ENCODE data around the gene COL1A2.

Gene COL1A2

DNA sequence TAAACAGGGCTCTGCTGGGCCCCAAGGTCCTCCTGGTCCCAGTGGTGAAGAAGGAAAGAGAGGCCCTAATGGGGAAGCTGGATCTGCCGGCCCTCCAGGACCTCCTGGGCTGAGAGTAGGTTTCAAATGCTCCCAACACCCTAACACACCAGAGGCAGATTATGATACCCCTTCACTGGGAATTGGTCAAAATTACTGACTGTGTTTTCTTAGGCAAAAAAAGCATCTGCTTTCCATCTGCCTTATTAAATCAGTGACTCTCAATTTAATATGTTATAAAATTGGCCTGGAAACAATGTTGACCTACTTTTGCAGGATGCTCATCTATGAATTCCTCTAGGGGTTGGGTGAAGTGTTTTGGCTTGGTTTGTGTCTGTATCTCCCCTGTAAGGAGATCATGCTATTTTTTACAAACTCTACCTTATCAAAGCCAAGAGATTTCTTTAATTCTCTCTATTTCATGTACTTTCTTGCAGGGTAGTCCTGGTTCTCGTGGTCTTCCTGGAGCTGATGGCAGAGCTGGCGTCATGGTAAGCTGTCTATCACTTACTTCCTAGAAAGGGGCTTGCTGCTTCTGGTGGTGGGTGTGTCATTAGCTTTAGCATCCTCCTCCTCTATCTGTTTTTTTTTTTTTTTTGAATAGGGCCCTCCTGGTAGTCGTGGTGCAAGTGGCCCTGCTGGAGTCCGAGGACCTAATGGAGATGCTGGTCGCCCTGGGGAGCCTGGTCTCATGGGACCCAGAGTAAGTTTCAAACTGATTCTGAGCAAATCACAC, 15.9 kb downstream of the COL1A2 start:
- no peak for DNase-seq (ENCODE audit: low spot score)

DNA sequence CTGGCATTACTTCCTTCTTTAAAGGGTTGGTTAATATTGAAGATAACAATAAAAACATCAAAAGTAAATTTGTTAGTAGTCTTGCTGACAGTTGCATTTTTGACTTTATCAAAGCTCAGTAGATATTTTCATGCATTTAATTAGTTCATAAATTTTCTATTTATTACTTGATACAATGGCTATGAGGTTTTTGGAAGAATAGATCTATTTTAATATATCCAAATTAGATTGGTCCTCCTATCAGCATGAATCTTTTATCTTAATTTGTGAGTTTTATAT, 16.4 kb downstream of the COL1A2 start:
- no peak for DNase-seq (ENCODE audit: low spot score)

DNA sequence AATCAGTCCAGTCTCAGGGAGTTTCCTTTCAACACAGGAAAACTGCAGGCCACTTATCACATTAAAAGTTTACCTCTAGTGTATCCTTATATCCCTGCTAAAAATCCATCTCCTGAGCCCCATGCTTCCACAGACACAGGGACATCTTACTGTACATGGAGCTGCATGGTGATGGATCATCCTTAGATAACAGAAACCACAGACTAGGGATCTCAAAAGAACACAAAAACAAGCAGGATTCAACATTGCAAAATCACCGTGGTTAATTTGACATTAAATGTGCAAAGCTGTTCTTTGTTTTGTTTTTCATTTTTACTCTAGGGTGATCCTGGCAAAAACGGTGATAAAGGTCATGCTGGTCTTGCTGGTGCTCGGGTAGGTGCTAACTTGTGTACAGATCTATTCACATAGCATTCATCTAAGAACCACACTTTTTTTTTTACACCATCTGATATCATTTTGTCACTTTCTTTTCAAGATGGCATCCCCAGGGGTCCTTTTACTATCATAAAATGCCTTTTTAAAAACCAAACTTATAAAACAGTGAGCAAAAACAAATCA, 18.1 kb downstream of the COL1A2 start:
- no peak for DNase-seq (ENCODE audit: low spot score)

DNA sequence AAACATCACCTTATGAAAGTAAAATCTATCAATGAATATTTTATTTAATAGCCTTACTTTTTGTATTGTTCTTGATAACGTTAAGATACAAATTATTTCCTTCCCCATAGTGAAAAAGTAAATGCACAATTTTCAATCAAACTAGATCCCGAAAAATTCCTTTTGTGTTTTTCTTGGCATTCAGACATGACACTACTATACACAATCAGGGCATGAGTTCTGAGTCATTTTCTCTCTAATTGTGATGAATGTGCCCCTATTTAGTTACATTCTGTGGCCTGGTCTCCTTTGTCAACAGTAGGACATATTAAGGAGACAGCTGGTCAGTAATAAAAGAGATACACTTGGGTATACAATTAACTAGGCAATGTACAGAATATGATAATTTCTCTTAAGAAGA, 19.8 kb downstream of the COL1A2 start:
- DNase-seq (ENCODE audit: low spot score) = no peak

DNA sequence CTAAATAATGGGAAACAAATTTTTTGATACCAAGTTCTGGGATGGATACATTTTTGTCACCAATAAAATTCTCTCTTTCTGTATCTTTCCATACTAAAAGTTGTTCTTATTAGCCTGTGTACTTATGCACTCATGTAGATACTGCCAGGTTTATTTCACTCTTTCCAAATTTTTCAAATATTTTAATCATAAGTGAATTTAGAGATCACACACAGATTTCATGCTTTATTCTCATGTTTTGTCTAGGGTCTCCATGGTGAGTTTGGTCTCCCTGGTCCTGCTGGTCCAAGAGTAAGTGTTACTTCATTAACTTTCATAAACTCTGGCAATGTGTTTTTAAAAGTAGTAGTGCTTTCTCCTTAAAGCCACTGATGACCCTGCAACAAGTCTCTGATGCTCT, 20.3 kb downstream of the COL1A2 start:
- no peak for DNase-seq (ENCODE audit: low spot score)

DNA sequence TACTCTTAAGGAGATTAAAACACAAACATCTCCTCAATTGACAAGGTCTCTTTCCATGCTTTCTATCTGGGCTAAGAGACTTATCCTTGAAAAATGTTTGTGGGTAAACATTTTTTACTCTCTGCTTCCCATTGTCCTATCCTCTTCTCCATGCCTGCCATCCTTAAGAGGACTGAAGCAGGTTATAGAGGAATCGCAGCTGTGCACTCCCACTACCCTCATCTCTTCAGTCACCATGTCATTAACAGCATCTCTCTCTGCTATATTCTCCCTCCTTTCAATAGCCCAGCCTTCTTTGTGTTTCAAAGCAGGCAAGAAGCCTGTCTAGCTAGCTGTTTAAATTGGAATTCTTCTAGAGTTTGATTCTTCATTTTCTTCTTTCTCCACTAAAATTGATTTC, 22.6 kb downstream of the COL1A2 start:
- no peak for DNase-seq (ENCODE audit: low spot score)

DNA sequence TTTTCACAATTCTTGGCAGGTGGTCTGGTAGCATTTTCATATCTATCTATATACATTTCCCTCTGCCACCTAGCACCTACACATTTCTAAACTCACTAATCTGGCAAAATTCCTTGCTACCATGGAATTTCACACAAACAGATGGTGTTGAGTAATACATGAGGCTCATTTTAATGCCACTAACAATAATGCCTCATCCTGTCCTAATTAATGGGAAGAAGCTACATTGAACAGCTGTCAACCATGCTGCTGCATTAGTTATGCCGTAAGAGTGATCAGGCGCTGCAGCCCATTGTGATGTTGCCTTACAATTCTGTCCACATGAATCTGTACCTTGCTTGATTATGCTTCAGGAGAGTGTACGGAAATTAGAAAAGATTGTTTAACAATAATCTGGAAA, 23.2 kb downstream of the COL1A2 start:
- no peak for DNase-seq (ENCODE audit: low spot score)

DNA sequence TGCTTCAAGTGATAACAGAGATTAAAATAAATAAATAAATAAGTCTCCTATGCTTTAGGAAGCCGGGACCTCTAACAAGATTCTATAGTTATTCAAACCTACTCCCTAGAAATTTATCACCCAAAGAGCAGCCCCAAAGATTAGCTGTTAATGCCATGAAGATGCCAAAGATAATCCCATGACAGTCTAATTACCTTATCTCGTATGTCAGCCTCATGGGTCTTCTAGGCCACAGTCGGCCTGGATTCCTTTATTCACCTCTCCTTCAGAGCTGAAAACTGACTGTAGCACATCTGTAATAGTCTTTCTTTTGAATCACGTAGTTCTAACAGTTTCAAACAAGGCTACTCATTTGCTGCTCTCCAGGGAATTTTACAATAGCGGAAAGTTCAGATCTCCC, 24.2 kb downstream of the COL1A2 start:
- DNase-seq (ENCODE audit: low spot score) = no peak

DNA sequence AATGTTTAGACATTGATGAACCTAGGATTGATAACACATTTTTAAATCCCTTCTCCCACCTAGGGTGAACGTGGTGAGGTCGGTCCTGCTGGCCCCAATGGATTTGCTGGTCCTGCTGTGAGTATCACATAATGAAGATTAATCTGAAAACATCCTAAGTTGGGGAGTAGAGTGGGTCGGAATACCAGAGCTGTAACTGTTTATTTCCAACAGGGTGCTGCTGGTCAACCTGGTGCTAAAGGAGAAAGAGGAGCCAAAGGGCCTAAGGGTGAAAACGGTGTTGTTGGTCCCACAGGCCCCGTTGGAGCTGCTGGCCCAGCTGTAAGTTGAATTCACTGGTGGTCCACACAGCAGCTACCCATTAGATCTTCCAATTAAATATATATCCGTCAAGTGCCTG, 25.6 kb downstream of the COL1A2 start:
- DNase-seq (ENCODE audit: low spot score) = no peak

DNA sequence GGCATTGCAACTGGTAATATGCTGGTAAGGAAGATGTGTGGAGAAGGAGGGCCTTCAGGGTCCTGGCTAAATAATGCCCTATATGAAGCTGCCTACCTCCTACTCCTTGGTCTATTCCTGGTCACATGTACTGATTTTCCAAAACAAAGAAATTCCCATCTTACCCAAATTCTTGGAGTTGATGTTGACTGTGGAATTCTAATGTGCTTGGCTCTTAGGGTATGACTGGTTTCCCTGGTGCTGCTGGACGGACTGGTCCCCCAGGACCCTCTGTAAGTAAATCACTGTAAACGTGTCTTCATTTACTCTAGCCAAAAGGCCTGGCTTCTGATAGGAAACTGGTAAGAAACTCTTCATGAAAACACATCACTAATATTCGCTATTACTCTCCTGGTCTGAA, 27.0 kb downstream of the COL1A2 start:
- DNase-seq (ENCODE audit: low spot score) = no peak

DNA sequence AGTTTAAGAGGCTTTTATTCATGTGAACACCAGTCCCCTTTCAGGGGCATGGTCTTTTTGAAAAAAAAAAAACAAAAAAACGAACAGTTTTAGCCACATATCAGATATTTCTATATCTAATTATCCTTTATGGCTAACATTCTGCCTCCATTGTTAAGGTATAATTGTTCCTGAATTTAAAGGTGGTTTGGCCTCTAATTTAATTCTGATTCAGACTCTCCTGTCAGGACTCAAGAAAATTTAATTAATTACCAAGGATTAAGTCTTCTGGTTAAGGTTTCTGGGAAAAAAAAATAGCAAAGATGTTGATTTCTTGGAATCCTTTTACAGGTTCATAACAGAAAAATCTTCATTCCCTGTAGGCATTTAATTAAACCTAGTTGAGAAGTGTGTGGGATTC, 27.4 kb downstream of the COL1A2 start:
- no peak for DNase-seq (ENCODE audit: low spot score)

DNA sequence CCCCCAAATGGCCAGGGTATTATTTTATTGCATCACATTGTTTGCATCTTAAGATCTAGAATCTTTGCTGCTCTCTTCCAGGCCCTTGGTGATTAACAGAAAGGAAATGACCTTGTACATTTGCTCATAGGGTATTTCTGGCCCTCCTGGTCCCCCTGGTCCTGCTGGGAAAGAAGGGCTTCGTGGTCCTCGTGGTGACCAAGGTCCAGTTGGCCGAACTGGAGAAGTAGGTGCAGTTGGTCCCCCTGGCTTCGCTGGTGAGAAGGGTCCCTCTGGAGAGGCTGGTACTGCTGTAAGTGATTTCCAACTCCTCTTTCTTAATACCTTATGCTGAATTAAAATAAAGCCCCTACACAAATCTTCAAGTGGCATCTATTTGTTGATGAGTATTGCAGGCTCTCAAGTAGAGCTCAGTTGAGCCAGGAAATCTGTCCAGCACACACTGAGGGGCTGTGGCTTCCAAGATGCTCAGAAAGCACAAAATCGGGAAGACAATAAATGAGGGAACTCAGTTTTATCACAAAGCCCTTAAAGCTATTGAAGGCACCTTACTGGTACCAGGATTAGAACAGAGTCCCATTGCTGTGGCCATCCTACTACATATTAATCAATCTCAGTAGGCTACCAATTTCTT, 28.2 kb downstream of the COL1A2 start:
- no peak for DNase-seq (ENCODE audit: low spot score)

DNA sequence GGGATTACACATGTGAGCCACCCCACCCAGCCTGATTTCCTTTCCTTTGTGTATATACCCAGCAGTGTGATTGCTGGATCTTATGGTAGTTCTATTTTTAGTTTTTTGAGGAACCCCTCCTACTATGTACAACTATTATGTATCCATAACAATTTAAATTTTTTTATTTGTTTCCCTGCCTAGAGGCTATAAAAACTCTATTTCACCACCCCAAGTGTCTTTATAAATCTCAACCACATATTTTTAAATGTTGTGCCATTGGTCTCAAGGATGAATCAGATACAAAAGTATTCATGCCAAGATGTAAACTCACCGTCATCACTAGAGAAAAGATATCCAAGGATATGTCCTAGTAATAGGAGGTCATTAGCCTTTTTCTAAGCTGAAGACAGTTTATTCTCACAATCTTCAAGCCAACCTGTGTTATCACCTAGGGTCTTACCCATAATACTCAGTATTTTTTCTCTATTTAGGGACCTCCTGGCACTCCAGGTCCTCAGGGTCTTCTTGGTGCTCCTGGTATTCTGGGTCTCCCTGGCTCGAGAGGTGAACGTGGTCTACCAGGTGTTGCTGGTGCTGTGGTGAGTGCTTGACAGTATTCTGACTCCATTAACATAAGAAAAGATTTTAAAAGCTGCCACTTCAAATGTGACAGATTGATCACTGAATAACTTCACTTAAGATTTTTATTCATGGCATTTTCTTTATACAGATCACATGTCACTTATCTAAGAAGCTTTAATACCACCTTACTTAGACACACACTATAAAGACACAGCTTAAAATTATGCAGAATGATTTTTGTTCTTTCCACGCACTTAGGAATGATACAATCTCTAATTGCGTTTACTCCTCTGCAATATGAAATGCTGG, 29.4 kb downstream of the COL1A2 start:
- no peak for DNase-seq (ENCODE audit: low spot score)

DNA sequence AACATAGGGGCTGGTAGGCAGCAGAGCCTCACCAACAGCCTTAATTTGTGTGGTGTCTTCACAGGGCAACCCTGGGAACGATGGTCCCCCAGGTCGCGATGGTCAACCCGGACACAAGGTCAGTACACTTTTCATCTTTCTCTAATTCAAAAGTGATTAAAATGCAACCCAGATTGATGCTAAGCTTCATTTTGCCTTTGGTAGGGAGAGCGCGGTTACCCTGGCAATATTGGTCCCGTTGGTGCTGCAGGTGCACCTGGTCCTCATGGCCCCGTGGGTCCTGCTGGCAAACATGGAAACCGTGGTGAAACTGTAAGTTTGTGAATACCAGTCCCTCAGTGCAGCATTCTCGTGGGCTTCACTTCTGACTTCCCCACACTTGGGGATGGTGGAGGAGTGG, 30.9 kb downstream of the COL1A2 start:
- no peak for DNase-seq (ENCODE audit: low spot score)

DNA sequence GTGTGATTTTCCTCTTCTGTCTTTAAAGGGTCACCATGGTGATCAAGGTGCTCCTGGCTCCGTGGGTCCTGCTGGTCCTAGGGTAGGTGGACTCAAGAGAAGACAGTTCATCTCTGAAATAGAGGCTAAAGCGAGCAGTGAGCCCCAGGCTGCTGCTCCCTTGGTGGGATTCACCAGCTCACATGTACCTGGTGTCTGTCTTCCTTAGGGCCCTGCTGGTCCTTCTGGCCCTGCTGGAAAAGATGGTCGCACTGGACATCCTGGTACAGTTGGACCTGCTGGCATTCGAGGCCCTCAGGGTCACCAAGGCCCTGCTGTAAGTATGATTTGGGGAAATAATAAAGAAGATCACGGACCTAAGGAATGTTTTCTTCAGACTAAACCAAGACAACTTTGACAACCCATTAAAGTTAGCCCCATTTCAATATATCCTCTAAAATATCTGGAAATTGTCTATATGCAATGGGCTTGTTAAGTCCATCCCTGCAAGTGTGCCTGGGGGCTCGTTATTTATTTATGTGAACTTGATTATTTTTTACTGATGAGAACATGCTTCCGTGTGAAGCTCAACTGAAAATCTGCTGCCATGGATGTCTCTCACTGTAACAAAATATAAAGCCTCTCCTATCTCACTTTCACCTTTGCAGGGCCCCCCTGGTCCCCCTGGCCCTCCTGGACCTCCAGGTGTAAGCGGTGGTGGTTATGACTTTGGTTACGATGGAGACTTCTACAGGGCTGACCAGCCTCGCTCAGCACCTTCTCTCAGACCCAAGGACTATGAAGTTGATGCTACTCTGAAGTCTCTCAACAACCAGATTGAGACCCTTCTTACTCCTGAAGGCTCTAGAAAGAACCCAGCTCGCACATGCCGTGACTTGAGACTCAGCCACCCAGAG, 32.5 kb downstream of the COL1A2 start:
- DNase-seq (ENCODE audit: low spot score) = no peak

DNA sequence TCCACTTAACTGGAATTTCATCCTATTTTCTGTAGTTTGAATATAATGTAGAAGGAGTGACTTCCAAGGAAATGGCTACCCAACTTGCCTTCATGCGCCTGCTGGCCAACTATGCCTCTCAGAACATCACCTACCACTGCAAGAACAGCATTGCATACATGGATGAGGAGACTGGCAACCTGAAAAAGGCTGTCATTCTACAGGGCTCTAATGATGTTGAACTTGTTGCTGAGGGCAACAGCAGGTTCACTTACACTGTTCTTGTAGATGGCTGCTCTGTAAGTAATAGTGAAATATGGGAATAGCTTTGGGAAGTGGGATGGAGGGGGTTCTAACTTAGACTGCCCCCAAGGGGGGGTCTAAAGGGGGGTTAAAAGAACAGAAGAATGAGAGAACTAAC, 34.5 kb downstream of the COL1A2 start:
- DNase-seq (ENCODE audit: low spot score) = no peak

DNA sequence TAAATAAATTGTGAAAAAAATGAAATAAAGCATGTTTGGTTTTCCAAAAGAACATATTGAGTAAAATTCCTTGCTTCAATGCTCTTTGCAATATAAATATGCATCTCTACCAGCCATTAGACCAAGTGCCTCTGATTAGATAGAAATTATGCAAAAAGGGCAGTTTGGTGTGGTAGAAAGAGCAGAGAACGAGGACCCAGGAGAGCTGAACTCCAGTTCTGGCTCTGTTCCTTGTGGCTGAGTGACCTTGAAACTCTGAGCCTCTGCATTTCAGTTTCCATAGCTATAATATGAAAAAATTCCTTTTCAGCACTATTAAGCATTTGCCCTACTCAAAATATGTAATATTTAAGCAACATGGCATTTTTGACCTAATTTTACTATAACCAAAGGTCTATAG, 36.5 kb downstream of the COL1A2 start:
- no peak for DNase-seq (ENCODE audit: low spot score)

DNA sequence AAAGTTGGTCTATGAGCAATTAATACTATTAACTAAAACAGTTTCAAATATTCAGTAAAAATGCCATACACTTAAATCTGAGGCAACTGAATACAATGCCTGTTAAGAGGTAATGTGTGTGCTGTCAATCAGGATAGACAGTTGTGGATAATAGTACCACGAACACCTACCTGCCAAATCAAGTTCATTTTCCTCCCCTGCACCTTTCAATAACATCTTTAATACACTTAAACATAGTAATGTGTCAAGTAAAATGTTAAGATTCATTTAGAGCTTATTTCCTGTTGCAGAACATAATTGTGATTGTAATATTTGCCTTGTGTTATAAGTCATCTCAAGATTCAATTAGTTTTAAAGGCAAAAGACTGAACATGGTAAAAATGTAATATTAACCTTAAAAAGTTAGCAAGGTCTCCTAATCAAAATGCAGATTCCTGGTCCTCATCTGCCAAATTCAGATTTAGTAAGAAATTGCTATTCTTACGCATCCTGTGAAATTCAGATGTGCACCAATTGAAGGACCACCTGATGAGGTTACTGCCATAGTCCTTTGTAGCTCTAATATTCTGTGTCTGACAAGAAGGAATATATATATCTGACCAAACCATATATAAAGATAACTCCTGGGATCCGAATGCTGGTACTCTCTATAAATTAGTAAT, 37.1 kb downstream of the COL1A2 start:
- DNase-seq (ENCODE audit: low spot score) = no peak

DNA sequence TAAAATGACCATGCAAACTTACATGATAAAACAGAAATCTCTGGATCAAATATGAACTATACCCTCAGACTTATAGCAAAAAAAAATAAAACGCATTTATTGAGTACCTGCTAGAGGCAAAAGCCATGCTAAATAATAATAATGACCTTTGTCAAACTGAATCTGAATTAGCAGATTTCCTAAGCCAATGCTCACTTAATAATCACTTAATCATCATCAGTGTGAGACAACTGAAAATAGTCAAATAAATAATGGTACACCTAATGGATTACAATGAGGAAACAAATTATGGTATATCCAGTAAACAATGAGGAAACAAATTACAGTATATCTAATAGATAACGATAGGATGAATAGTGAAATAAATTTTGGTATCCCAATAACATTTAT, 37.6 kb downstream of the COL1A2 start:
- DNase-seq (ENCODE audit: low spot score) = no peak

DNA sequence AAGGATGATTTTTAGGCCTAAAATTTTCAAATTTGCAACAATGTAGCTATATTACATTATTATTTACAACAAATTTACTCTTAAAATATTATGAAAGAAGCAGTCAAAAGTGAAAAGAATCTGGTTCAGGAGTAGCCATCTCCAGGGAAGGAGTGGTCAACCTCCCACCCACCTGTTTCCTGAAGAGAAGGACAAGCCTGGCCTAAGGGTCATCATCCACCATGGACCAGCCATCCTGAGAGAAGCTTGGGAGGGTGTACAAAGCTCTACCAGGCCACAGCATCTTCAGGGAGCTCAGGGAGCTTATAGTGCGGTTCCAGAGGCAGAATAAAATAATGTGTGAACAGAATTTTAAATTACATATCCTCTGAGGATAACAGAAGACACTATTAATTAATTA, 38.1 kb downstream of the COL1A2 start:
- DNase-seq (ENCODE audit: low spot score) = no peak

DNA sequence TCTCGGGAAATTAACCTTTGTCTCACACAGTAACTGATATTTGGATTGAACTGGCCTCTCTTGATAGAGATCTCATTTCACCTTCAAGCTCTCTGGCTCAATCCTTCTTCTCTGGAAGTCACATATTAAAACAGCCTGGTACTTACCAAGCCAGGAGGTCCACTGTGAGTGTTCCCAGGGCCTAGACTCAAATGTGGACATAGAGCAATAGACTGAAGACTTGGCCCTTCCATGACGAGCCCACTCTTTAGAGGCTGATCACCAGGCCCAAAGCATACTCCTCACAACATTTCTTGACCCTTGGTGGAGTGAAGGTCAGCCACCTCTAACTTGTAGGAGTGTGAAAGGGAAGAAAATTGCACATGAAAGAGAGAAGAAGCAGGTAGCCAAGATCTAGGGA, 38.5 kb downstream of the COL1A2 start:
- DNase-seq (ENCODE audit: low spot score) = no peak
